CD4-positive, alpha-beta T cell treated with Interleukin-4 for 4 hours (primary cell): ENCODE results near the gene ZNF562.

Experiments
- DNase-seq: peaks from one replicate; pipeline ENCODE4 v3.0.0-alpha.2; 2020

ZNF562 gene

DNA sequence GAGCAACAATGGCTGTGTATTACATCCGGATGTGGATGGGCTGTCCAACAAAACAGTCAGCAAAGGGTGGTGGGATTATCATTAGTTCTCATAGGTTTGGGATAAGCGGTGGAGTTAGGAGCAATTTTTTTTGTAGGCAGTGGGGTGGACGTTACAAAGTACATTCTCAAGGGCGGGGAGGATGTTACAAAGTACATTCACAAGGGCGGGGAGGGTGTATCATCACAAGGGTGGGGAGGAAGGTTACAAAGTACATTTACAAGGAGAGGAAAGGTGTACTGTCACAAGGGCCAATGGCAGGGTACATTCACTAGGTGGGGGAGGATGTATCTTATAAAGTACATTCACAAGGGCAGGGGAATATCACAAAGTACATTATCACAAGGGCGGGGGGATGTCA, 33.1 kb downstream of the ZNF562 start:
- DNase-seq, result no peak

DNA sequence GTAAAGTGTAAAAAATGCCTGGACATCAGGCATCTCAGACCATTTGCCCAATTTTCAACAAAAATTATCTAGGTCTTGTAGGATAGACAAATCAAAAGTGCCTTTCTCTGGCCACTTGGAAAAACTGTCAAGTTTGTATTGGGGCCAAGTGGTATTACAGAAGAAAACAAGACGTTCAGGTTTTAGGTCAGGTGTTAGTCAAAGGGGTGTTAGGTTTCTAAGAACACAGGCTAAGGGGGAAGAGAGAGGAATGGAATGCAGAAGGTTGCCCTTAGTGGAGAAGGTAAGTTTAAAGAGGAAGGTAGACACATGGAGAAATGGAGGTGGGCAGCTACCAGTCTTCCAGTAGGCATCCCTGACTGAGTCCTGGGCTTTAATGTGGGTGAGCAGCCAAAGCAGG, 33.9 kb downstream of the ZNF562 start:
- no peak for DNase-seq

DNA sequence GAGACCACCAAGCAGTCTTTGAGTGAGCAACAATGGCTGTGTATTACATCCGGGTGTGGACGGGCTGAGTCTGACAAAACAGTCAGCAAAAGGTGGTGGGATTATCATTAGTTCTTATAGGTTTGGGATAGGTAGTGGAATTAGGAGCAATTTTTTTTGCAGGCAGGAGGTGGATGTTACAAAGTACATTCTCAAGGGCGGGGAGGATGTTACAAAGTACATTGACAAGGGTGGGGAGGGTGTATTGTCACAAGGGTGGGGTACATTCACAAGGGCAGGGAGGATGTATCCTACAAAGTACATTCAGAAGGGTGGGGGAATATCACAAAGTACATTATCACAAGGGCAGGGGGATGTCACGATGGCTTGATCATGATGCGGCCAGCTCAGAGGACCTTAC, 38.9 kb downstream of the ZNF562 start:
- DNase-seq, result no peak

DNA sequence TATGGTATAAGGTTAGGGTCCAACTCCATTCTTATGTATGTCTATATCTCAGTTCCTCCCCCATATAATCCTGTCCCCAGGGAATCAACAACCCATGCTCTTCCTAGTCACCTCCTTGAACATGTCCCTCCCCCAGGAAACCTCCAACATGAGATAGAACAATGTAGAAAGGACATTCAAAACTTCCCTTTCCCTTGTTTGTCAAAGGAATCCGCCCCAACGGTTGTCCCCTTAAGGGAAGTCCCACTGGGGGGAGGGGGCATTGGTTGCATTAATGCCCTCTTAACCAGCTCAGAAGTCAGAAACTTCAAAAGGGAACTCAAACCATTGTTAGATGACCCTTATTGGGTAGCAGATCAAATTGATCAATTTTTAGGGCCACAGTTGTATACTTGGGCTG, 47.0 kb downstream of the ZNF562 start:
- no peak for DNase-seq

DNA sequence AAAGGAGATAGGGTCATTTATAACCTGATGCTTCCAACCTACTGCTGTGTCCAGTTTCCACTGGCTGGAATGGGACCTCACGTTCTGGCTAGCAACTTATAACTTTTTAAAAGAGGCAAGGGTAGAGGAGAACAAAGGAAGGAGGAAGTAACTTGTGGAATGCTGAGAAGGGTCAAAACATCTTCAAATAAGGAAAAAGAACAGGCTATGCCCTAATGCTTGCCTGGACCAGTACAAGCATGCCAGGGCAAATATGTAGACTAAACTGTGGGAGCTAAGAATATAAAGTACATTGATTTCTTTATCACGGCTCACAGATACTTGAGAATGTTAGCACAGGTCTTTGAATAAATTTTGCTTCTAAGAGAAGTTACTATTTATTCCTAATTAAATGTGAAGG, 52.4 kb downstream of the ZNF562 start:
- DNase-seq, result no peak

DNA sequence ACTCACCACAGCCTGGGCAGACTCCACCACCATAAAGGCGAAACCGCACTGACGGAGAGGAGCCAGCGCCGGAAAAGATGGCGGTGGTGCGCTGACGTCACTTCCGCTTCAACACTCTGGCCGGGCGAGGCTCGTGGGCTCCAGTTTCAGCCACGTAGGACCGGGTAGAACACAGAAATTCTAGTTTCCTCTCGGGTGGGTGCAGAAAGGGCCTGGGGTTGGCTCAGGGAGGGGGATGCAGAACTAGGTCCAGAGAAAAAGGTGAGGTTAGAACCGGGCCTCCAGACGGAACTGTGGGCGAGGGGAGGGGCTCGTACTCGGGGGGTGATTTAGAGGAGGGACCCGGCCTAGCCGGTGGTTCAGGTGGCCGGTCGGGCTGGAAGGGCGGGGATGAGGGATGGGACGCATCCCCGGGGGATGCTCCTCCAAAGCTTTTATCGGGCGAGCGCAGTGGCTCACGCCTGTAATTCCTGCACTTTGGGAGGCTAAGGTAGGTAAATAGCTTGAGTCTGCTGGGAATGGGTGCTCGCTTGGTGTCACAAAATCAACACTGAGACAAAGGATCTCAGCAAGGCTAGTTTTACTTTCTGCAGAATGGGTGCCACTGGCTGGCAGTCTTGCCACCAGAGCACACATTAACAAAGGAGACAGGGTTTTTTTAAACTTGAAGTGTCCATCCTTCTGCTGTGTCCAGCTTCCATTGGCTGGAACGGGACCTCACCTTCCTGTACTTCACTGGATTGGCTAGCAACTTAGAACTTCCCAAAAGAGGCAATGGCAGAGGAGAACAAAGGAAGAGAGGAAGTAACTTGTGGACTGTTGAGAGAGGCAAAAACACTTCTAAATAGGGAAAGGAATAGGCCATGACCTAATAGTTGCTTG, 53.5 kb downstream of the ZNF562 start, which contains the start of gene ZNF561:
TSS of gene ZNF561 (minus strand) at position 77 of the 882 bp plus-strand sequence. CDS start 1,776 bp downstream, outside the sequence.
- peak; percentile 86 for DNase-seq

GRCh38 chr19:9620842-9621155, 54.1 kb downstream of the ZNF562 start:
- DNase-seq, result no peak

DNA sequence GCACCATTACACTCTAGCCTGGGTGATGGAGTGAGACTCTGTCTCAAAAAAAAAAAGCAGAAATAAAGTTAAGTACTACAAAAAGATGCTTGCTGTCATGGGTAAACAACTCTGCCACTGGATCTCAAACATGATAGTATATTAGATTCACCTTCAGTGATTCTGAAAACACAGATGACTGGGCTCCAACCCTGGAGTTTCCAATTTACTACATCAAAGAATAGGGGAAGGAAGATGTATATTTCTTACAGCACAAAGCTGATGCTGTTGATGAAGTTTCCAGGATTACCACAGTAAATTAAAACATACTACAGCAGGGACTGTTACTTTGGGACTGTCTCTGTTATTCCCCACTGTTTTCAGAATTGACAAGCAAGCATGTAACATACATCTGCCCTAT, 59.1 kb downstream of the ZNF562 start:
- DNase-seq, result no peak

- DNase-seq, result no peak
These were observed 64.3 kb downstream of the ZNF562 start for GRCh38 chr19:9610484-9611113.

- no peak for DNase-seq
These were observed 66.0 kb downstream of the ZNF562 start for GRCh38 chr19:9608912-9609311.

DNA sequence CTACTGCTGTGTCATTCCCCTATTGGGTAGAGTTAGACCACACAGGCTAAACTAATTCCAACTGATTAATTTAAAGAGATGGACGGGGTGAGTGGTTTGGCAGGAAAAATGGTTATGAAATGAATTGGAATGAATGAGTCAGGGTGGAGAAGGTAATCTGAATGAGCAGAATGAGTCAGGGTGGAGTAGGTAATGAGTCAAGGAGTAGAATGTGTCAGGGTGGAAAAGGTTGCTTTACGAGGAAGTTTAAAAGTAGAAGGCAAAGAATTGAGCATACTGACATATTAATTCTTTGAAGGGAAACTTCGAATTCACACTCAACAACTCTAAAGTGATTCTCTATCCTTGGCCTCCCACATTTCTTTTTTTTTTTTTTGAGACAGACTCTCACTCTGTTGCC, 77.9 kb downstream of the ZNF562 start:
- DNase-seq, result no peak
